Stimulated activated CD4-positive, alpha-beta T cell treated with anti-CD3 and anti-CD28 coated beads, TNF-alpha, amount 100 ng/mL, for 1 hour (primary cell): ENCODE measurements around the gene GLMP.

Experiments used
- DNase-seq, 3 donors: peaks; one replicate each; pipeline ENCODE4 v3.0.0-alpha.2; 2020; ENCODE audit warnings: low read depth in 3 of 3, low spot score in 1 of 3

GLMP gene

DNA sequence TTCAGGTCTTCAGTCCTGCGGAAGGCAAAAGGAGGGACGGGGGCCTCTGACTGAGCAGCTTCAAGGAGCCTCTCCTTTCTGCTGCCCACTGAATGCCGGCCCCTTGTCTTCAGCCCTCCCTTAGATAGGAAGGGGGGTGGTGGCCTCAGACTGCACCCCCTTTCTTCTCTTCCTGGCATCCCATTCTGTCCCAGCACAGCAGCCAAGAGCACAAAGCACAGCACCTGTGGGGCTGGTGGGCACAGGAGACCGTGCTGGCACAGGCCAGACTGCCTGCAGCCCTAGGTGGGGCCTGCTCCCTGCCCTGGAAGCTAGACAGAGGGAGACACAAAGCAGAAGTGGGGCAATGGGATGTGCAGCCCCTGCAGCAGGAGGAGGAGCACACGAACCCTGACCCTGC, 45.9 kb downstream of the GLMP start:
- DNase-seq: no peak

- no peak for DNase-seq
Observed at GRCh38 chr1:156248323-156248683, 47.2 kb downstream of the GLMP start.

- DNase-seq: no peak
Observed at GRCh38 chr1:156247460-156248322, 47.8 kb downstream of the GLMP start, which contains the start of gene PAQR6. Gene PAQR6 (minus strand): TSS chr1:156248056. CDS start chr1:156246731, 1,325 bp downstream.

- DNase-seq: no peak
Observed at GRCh38 chr1:156246781-156247459, 48.6 kb downstream of the GLMP start.

GRCh38 chr1:156246241-156246780, 49.2 kb downstream of the GLMP start:
- no peak for DNase-seq

- no peak for DNase-seq
Observed at GRCh38 chr1:156245451-156246232, 49.8 kb downstream of the GLMP start.

DNA sequence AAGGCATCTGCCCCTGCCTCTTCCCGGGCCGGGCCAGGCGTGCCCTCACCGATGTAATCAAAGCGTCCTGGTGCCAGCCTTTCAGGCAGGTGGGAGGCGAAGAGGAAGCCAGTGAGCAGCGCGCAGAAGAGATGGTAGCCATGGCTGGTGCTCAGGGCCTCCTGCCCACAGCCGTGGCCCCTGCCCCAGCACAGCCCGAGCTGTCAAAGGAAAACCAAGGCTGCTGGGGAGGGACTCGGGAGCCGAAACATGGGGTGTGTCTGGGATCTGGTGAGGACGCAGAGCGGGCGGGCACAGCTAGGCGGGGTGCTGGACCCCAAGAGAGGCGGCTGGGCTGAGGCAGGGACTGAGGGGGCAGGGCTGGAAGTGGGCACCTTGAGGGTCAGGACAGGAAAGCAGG, 50.8 kb downstream of the GLMP start:
- no peak for DNase-seq

DNA sequence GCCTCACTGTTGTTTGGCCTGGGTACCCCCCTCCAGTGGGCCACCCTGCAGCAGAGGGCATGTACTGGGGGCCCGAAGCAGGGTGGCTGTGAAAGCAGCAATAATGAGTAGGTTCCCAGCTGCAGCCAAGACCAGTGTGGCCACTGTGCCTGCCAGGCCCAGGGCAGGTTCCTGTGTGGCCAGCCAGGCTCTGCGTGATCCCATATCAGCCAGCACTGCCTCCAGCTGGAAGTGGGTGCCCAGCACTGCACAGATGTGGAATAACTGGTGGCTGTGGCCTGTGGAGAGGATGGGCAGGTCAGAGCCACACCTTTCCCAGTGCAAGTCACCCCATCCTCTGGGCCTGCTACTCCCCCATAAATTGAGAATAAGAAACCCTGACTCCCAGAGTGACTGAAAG, 51.4 kb downstream of the GLMP start:
- no peak for DNase-seq

DNA sequence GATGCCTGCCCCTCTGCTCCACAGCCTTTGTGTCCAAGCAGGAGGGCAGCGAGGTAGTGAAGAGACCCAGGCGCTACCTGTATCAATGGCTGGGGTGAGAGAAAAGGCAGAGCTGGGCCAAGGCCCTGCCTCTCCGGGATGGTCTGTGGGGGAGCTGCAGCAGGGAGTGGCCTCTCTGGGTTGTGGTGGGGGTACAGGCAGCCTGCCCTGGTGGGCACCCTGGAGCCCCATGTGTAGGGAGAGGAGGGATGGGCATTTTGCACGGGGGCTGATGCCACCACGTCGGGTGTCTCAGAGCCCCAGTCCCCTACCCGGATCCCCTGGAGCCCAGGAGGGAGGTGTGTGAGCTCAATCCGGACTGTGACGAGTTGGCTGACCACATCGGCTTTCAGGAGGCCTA, 52.7 kb downstream of the GLMP start:
- no peak for DNase-seq
